Measurements from ENCODE around the gene ERAP2.

ERAP2 gene

GRCh38 chr5:96963267-96963666, 87.0 kb downstream of the ERAP2 start:
- peak; percentile 69 for DNase-seq (ENCODE audit: low spot score)

- no peak for DNase-seq (ENCODE audit: low spot score)
These were observed 90.5 kb downstream of the ERAP2 start for GRCh38 chr5:96966801-96967200.

- no peak for DNase-seq (ENCODE audit: low spot score)
These were observed 91.1 kb downstream of the ERAP2 start for GRCh38 chr5:96967400-96967799.

GRCh38 chr5:96968074-96968473, 91.8 kb downstream of the ERAP2 start:
- DNase-seq (ENCODE audit: low spot score), result peak; percentile 68

GRCh38 chr5:96968614-96969013, 92.3 kb downstream of the ERAP2 start:
- no peak for DNase-seq (ENCODE audit: low spot score)

All from kidney tubule cell (primary cell).